Raji (cell line): ENCODE results near the gene LSM11.

Experiments
- POLR2A ChIP-seq: IDR thresholded peaks from 2 replicates; pipeline ENCODE4 v1.6.1; 2011; ENCODE audit warnings: low read depth, low read length, control low read depth; ENCODE audit not compliant: insufficient read depth

LSM11 gene

DNA sequence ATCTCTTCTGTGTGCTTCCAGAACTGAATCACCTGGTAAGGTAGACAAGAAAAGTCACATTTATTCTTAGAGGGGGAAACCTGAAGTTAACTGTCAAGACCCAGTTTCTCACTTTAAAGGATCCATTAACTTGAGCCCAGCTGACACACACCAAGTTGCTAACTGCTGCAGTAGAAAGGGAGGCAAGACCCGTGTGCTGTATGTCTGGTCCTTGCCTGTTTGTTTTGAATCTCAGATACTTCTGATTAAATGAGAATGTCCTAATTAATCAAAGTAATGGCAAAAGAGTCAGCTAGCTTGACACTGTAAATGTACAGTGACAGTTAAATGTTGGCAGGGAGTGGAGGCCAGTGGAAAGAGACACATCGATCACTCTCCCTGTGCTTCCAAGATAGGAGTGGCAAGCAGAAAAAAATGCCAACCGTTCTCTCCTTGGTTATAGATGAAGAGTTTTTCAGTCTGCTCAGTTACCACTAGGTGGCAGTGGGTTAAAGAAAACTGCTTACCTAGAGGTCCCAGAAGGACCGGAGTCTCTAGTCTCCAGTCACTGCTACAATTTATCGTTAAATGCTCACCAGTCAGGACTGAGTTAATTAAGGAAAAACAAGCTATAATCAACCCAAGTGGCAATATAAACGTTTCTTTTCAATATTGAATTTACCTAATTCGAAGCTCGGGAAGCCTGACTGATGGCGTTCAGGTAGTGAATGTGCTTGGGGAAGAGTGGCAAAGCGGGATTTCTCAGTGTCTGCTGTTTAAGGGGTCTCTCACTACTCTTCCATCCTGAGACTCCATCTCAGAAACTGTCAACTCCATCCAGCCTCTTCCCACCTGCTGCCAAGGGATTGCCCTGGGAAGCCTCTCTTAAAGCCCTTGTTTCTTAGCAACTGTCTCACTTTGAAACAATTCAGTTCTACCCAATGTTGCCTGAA is 18.4 kb downstream of the LSM11 start:
- no peak for TF ChIP-seq POLR2A

DNA sequence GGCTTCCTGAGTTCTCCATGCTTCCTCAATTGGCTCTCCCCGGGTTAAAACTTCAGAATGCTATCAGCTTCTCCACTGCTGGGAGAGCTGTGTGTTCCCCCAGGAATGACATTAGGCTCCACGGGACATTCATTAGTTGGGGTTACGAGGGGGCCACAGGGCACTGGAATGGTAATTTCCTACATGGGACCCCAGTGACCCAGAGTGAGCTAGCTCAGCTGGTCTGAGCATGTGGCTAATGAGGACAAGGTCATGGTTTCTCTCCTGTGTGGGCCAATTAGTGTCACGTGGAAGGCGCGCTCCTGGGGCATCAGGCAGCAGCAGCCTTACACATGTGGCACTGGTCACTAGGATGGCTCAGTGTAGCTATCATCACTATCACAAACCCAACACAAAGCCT is 21.0 kb downstream of the LSM11 start:
- TF ChIP-seq POLR2A, result no peak

GRCh38 chr5:157766442-157766841 is 22.9 kb downstream of the LSM11 start:
- TF ChIP-seq POLR2A, result no peak

DNA sequence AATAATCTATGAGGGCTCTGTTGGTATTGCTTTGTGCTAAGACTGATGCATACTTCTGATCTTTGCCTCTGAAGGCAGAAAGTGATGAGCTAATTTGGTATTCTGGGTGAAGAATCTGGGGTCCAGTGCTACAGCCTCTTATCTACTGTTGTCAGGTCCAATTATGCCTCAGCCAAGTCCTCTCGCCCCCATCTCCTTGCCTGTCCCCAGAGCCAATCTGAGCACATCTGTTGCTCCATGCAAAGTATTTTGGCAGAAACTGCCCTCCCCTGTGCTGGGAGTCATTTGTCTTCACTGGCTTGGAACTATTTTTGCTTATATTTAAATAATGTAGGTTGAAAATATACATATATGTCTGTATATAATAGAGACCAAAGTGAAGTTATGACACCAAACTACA is 23.4 kb downstream of the LSM11 start:
- TF ChIP-seq POLR2A, result no peak

DNA sequence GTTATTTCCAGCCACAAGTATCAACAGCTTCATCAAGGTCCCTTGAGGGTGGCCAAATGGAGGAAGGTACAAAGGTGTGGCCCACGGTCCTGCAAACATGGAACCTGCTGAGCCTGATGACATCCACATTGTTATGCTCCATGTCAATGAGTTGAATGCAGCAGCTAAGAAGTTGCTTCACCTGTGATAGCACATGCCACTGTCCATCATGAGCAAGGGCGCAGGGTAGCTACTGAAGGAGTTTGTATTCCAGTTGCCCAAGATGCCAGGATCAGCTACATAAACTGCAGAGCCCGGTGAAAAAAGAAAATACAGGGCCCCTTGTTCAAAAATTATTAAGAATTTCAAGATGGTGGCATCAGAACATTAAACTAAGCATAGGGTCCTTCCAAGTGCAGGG is 24.2 kb downstream of the LSM11 start:
- TF ChIP-seq POLR2A, result no peak

- TF ChIP-seq POLR2A, result no peak
Measured at GRCh38 chr5:157770665-157771064, 27.2 kb downstream of the LSM11 start.

DNA sequence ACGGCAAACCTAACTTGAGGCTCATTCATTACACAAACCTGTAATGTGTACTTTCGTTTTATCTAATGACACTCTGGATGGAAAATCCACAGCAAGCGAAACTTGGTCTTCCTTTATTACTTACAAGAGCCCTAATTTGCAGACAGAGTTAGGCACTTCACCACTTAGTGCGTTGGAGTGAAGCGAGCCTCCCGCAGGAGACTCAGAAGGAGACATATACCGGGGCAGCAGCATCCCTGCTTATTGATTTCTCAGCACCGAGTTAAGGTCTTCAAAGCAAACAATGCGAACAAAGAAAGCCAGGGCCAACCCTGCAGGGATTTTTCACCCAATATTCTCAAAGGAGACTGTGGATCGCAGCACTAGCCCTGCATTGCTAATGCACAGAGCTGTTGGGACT is 28.6 kb downstream of the LSM11 start:
- no peak for TF ChIP-seq POLR2A

DNA sequence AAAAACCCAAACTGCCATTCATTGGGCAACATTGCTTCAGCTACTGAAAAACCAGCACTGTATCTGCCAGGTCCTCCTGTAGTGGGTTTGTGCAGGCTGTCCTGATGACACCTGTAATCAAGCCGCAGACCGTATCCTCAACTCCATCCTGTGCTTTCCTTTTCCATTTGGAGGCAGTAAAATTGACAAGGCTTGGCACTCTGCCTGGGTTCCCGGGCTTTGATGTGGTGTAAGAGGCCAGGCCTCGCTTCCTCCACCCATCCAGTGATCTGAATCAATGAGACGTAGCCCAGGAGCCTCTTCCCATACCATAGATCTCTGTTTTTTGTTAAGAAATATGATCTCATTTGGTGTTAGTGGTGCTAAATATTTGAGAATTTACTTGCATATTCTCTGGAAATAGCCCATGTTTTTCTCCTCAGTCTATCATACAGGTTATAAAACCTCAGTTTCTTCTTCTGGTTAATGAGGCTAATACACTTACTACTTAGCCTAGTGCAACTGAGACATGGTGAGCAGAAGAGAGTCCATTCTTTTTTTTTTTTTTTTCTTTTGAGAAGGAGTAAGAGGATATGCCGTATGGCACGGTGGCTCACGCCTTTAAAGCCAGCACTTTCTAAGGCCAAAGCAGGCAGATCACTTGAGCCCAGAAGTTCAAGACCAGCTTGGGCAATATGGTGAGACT is 34.8 kb downstream of the LSM11 start:
- TF ChIP-seq POLR2A, result no peak

- no peak for TF ChIP-seq POLR2A
Measured at GRCh38 chr5:157779221-157779620, 35.7 kb downstream of the LSM11 start.

GRCh38 chr5:157785801-157786200 is 42.3 kb downstream of the LSM11 start:
- TF ChIP-seq POLR2A, result no peak

- TF ChIP-seq POLR2A, result no peak
Measured at GRCh38 chr5:157793301-157793700, 49.8 kb downstream of the LSM11 start.

DNA sequence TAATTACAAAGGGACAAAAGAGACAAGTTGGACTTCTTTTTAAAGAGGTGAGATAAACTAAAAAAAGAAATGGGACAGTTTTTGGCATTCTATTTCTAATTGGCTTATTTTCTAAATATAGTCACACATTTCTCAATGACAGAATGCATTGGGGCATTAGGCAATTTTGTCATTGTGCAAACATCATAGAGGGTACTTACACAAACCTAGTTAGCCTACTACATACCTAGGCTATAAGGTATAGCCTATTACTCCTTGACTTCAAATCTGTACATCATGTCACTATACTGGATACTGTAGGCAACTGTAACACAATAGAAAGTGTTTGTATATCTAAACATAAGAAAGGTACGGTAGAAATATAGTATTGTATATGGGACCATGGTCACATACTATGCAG is 56.1 kb downstream of the LSM11 start:
- no peak for TF ChIP-seq POLR2A

DNA sequence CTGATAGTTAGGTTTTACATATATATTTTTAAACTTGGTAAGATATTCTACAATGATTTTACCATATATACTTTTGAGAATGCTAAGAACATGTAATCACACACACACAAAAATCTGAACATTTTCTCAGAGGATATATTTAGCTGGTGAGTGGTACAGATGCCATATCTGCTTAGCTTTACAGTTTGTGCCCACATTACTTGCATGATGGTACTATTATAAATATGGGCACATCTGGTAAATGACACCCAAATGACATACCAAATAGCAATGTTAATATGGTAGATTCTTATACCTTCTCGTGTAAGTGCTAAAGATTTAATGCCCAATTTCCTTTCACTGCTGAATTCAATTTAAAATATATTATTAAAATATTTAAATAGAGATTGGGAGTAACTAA is 56.6 kb downstream of the LSM11 start:
- no peak for TF ChIP-seq POLR2A

DNA sequence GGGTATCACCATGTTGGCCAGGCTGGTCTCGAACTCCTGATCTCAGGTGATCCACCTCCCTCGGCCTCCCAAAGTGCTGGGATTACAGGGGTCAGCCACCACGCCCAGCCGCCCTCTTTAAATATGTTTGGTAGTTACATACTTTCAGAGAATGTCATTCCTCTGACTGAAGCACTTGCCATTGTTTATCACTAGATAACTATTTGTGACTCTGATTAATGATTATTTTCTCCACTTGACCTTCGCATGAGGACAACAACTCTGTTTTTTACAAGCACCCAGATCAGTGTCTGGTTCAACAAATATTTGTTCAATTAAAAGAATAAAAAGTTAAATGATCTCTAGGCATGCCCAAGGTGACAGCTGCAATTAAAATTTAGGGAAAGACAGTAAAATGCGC is 59.2 kb downstream of the LSM11 start:
- no peak for TF ChIP-seq POLR2A

DNA sequence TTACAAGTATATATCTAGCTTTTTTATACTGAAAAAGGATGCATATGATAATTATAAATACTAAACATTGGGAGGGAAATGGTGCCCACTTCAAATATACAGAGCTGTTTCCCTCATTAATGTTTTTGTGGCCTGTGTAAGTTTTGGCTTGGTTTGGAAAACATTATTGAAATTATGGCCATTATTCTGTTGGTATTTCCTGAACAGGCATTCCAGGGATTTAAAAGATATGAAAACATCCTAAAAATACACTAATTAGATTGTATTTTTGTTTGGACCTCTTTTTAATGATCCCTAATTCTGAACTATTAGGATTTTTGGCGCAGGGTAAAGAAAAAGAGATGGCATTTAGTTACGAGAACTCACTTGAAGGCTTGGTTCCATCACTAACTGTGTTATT is 64.5 kb downstream of the LSM11 start:
- TF ChIP-seq POLR2A, result no peak
